ENCODE results near the gene PON2. TPM values are rescaled to one million over a fixed set of nuclear protein-coding genes. Genes with fewer than 3 reads are reported as not detected.

Gene PON2
- total RNA-seq, 1 experiment from 2014 or later: 21.4 TPM

DNA sequence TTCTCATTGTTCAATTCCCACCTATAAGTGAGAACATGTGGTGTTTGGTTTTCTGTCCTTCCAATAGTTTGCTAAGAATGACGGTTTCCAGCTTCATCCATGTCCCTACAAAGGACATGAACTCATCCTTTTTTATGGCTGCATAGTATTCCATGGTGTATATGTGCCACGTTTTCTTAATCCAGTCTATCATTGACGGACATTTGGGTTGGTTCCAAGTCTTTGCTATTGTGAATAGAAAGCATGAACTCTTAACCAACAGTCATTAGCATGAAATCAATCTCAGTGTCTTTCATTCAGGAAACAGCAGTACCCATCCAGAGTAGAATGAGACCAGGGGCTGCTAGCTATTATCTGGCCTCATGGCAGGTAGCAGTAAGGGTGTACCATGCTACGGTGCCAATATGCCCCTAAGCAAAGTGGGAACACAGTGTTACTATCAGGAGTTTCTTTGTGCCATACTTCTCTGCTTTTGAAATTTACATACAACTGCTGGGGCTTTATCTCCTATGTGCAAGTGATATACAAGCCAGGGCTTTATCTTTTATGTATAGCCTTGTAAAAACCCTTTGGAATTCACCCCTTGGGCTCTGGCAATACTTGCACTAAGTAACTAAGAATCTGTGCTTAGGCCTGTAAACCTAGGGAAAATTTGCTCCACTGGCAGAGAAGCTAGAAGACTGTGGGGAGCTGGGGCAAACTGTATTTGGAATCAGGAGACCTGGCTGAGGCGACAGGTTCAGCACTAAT is 5.4 kb downstream of the PON2 start (continued):
- TF ChIP-seq, protein P1, sequence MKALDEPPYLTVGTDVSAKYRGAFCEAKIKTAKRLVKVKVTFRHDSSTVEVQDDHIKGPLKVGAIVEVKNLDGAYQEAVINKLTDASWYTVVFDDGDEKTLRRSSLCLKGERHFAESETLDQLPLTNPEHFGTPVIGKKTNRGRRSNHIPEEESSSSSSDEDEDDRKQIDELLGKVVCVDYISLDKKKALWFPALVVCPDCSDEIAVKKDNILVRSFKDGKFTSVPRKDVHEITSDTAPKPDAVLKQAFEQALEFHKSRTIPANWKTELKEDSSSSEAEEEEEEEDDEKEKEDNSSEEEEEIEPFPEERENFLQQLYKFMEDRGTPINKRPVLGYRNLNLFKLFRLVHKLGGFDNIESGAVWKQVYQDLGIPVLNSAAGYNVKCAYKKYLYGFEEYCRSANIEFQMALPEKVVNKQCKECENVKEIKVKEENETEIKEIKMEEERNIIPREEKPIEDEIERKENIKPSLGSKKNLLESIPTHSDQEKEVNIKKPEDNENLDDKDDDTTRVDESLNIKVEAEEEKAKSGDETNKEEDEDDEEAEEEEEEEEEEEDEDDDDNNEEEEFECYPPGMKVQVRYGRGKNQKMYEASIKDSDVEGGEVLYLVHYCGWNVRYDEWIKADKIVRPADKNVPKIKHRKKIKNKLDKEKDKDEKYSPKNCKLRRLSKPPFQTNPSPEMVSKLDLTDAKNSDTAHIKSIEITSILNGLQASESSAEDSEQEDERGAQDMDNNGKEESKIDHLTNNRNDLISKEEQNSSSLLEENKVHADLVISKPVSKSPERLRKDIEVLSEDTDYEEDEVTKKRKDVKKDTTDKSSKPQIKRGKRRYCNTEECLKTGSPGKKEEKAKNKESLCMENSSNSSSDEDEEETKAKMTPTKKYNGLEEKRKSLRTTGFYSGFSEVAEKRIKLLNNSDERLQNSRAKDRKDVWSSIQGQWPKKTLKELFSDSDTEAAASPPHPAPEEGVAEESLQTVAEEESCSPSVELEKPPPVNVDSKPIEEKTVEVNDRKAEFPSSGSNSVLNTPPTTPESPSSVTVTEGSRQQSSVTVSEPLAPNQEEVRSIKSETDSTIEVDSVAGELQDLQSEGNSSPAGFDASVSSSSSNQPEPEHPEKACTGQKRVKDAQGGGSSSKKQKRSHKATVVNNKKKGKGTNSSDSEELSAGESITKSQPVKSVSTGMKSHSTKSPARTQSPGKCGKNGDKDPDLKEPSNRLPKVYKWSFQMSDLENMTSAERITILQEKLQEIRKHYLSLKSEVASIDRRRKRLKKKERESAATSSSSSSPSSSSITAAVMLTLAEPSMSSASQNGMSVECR (CRISPR knock-in tag; IDR thresholded peaks at IDR 0.05; ENCODE audit: borderline replicate concordance): no peak

DNA sequence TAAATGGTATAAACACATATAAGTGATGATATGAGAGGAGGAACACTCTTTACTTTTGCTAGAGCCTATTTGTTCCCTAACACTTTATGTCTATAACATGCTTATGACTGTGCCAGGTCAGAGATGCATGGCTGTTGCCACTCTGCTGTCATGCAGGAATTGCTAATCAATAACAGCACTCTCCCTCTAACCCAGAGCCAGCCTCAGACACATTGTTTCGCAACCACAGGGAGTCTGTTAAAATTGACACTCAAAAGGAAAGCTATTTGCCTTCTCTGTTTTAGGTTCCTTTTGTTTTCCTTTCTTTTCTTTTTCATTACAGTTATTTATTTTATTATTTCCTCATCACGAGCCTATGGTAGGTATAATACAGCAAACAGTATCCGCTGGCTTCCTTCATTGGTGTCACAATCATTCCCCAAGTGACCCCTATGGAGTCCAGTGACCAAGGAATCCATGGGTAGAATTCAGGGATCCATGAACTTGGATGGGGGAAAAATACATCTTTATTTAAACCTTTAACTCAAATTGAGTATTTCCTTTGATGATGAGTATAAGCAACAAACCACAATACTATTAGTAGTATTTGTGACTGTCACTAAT is 6.8 kb downstream of the PON2 start:
- Mint-ChIP-seq H3K4me3 (no peak overlapping the region), H3K27ac (no peak overlapping the region), H3K36me3 (peaks cover 5% of the 10 kb centered on the region), H3K9me3 (peaks cover 5% of the 10 kb centered on the region; the same call in 1 of the 2 replicates), H3K27me3 (ENCODE audit: low read depth) (no peaks in the 10 kb centered on the region), H3K4me1 (peaks cover 15% of the 10 kb centered on the region)
- CTCF ChIA-PET: interaction anchor here (1.2 kb wide), 1 partner anchor 32 kb away, joined by 3 read pairs; no protein-coding TSS in a partner anchor
- TF ChIP-seq ZNF423 (CRISPR knock-in tag; IDR thresholded peaks at IDR 0.05) (no peak), HMGA2 (CRISPR knock-in tag; IDR thresholded peaks at IDR 0.05) (no peak)
- TF ChIP-seq, protein P2, sequence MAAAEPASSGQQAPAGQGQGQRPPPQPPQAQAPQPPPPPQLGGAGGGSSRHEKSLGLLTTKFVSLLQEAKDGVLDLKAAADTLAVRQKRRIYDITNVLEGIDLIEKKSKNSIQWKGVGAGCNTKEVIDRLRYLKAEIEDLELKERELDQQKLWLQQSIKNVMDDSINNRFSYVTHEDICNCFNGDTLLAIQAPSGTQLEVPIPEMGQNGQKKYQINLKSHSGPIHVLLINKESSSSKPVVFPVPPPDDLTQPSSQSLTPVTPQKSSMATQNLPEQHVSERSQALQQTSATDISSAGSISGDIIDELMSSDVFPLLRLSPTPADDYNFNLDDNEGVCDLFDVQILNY (CRISPR knock-in tag; IDR thresholded peaks at IDR 0.05): no peak
- POLR2A ChIA-PET: no interaction called here
- DNase-seq (ENCODE audit: low spot score): no peak
- peak; percentile 59 for ATAC-seq

DNA sequence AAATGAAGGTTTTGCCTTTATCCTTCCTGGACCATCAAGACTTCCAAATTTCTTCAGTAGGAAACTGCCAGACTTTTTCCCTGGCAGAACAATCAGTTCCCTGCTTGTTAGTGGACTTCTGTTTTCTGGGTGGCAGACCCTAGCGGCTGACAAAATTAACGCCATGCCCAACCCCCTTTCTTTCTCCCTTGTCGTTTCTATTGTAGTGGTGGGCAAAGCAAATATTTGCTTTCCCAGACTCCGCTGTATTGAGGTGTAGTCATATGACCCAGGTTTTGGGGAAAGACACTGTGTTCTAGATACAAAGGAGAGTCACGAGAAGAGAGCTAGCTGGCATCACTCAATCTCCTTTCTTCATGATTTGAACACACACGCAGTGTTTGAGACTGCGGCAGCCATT is 7.7 kb downstream of the PON2 start:
- CTCF ChIA-PET: interaction anchor here (1.2 kb wide), 1 partner anchor 31 kb away, joined by 3 read pairs; no protein-coding TSS in a partner anchor
- Mint-ChIP-seq H3K27ac (peak overlapping the region; percentile 29; the same call in 1 of the 2 replicates), H3K9me3 (peaks cover 5% of the 10 kb centered on the region; the same call in 1 of the 2 replicates), H3K36me3 (peaks cover 5% of the 10 kb centered on the region), H3K4me3 (no peak overlapping the region), H3K4me1 (peaks cover 15% of the 10 kb centered on the region), H3K27me3 (ENCODE audit: low read depth) (no peaks in the 10 kb centered on the region)
- POLR2A ChIA-PET: no interaction called here
- DNase-seq (ENCODE audit: low spot score) (no peak), ATAC-seq (peak; percentile 59)
- TF ChIP-seq NR2C2 (CRISPR knock-in tag; IDR thresholded peaks at IDR 0.05) (no peak), ZNF138 (CRISPR knock-in tag; conservative IDR thresholded peaks at IDR 0.05) (no peak), FOXP1 (CRISPR knock-in tag; IDR thresholded peaks at IDR 0.05; ENCODE audit: borderline replicate concordance) (no peak), KAT7 (CRISPR knock-in tag; IDR thresholded peaks at IDR 0.05; ENCODE audit: borderline replicate concordance) (no peak), FOXJ3 (CRISPR knock-in tag; IDR thresholded peaks at IDR 0.05; ENCODE audit: borderline replicate concordance) (no peak), GRHL2 (CRISPR knock-in tag; IDR thresholded peaks at IDR 0.05; ENCODE audit: insufficient replicate concordance, severe bottlenecking) (no peak), ETV6 (CRISPR knock-in tag; IDR thresholded peaks at IDR 0.05) (no peak), ZNF416 (CRISPR knock-in tag; IDR thresholded peaks at IDR 0.05) (no peak), TEAD1 (CRISPR knock-in tag; IDR thresholded peaks at IDR 0.05) (no peak)
- TF ChIP-seq, protein P3, sequence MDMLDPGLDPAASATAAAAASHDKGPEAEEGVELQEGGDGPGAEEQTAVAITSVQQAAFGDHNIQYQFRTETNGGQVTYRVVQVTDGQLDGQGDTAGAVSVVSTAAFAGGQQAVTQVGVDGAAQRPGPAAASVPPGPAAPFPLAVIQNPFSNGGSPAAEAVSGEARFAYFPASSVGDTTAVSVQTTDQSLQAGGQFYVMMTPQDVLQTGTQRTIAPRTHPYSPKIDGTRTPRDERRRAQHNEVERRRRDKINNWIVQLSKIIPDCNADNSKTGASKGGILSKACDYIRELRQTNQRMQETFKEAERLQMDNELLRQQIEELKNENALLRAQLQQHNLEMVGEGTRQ (CRISPR knock-in tag; IDR thresholded peaks at IDR 0.05): no peak
- TF ChIP-seq, protein P4, sequence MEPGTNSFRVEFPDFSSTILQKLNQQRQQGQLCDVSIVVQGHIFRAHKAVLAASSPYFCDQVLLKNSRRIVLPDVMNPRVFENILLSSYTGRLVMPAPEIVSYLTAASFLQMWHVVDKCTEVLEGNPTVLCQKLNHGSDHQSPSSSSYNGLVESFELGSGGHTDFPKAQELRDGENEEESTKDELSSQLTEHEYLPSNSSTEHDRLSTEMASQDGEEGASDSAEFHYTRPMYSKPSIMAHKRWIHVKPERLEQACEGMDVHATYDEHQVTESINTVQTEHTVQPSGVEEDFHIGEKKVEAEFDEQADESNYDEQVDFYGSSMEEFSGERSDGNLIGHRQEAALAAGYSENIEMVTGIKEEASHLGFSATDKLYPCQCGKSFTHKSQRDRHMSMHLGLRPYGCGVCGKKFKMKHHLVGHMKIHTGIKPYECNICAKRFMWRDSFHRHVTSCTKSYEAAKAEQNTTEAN (CRISPR knock-in tag; IDR thresholded peaks at IDR 0.05): no peak
- TF ChIP-seq, protein P5, sequence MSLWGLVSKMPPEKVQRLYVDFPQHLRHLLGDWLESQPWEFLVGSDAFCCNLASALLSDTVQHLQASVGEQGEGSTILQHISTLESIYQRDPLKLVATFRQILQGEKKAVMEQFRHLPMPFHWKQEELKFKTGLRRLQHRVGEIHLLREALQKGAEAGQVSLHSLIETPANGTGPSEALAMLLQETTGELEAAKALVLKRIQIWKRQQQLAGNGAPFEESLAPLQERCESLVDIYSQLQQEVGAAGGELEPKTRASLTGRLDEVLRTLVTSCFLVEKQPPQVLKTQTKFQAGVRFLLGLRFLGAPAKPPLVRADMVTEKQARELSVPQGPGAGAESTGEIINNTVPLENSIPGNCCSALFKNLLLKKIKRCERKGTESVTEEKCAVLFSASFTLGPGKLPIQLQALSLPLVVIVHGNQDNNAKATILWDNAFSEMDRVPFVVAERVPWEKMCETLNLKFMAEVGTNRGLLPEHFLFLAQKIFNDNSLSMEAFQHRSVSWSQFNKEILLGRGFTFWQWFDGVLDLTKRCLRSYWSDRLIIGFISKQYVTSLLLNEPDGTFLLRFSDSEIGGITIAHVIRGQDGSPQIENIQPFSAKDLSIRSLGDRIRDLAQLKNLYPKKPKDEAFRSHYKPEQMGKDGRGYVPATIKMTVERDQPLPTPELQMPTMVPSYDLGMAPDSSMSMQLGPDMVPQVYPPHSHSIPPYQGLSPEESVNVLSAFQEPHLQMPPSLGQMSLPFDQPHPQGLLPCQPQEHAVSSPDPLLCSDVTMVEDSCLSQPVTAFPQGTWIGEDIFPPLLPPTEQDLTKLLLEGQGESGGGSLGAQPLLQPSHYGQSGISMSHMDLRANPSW (CRISPR knock-in tag; conservative IDR thresholded peaks at IDR 0.05; ENCODE audit: low read depth): no peak
- TF ChIP-seq, protein P6, sequence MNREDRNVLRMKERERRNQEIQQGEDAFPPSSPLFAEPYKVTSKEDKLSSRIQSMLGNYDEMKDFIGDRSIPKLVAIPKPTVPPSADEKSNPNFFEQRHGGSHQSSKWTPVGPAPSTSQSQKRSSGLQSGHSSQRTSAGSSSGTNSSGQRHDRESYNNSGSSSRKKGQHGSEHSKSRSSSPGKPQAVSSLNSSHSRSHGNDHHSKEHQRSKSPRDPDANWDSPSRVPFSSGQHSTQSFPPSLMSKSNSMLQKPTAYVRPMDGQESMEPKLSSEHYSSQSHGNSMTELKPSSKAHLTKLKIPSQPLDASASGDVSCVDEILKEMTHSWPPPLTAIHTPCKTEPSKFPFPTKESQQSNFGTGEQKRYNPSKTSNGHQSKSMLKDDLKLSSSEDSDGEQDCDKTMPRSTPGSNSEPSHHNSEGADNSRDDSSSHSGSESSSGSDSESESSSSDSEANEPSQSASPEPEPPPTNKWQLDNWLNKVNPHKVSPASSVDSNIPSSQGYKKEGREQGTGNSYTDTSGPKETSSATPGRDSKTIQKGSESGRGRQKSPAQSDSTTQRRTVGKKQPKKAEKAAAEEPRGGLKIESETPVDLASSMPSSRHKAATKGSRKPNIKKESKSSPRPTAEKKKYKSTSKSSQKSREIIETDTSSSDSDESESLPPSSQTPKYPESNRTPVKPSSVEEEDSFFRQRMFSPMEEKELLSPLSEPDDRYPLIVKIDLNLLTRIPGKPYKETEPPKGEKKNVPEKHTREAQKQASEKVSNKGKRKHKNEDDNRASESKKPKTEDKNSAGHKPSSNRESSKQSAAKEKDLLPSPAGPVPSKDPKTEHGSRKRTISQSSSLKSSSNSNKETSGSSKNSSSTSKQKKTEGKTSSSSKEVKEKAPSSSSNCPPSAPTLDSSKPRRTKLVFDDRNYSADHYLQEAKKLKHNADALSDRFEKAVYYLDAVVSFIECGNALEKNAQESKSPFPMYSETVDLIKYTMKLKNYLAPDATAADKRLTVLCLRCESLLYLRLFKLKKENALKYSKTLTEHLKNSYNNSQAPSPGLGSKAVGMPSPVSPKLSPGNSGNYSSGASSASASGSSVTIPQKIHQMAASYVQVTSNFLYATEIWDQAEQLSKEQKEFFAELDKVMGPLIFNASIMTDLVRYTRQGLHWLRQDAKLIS (CRISPR knock-in tag; IDR thresholded peaks at IDR 0.05; ENCODE audit: borderline replicate concordance): no peak
